ENCODE measurements around the gene ATXN2.

DNA sequence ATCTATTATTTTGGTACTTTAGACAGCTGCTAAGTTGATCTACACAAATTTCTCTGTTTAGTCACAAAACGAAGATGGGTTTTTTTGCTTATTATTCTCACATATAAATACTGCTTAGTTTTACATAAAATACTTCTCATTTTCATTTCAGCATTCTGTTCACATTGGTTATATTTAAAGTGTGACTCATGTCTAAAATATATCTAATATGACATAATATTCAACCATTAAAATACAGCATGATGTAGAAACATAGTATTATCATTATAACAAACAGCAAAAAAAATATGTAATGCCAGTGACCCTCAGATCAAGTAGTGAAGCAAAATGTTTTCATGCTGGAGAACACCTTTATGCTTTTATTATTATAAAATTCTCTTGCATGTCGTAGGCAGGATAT lies 129.7 kb downstream of the ATXN2 start:
- TF ChIP-seq, protein P1, sequence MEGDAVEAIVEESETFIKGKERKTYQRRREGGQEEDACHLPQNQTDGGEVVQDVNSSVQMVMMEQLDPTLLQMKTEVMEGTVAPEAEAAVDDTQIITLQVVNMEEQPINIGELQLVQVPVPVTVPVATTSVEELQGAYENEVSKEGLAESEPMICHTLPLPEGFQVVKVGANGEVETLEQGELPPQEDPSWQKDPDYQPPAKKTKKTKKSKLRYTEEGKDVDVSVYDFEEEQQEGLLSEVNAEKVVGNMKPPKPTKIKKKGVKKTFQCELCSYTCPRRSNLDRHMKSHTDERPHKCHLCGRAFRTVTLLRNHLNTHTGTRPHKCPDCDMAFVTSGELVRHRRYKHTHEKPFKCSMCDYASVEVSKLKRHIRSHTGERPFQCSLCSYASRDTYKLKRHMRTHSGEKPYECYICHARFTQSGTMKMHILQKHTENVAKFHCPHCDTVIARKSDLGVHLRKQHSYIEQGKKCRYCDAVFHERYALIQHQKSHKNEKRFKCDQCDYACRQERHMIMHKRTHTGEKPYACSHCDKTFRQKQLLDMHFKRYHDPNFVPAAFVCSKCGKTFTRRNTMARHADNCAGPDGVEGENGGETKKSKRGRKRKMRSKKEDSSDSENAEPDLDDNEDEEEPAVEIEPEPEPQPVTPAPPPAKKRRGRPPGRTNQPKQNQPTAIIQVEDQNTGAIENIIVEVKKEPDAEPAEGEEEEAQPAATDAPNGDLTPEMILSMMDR (IDR thresholded peaks at IDR 0.05), result no peak
- TF ChIP-seq POLR2A (IDR thresholded peaks at IDR 0.05), result no peak

Data from body of pancreas (tissue), 4 donors.